ENCODE results near the gene PPIP5K2. TPM values are rescaled to one million over a fixed set of nuclear protein-coding genes. Genes with fewer than 3 reads are reported as not detected.

The PPIP5K2 gene
- total RNA-seq, 2 donors from 2014 or later, result 23.1 to 29.6 TPM

GRCh38 chr5:103207653-103208052 is 87.6 kb downstream of the PPIP5K2 start:
- H3K27me3 ChIP-seq, result no peaks in the 10 kb centered on the region
- no peaks in the 10 kb centered on the region for H3K9me3 ChIP-seq
- H3K4me1 ChIP-seq, result no peaks in the 10 kb centered on the region
- no peak for TF ChIP-seq CTCF (IDR thresholded peaks at IDR 0.05)
- TF ChIP-seq POLR2A (IDR thresholded peaks at IDR 0.05), result no peak
- intact Hi-C loops (cut with DNase I), result no loop called here
- H3K27ac ChIP-seq, result no peak overlapping the region
- DNase-seq, result no peak
- no peak for ATAC-seq
- H3K4me3 ChIP-seq, result no peak overlapping the region
- H3K36me3 ChIP-seq (replicated peaks in 1 of 2; ENCODE audit: insufficient read depth in 1 of 2, low read depth in 2 of 2), result no peaks in the 10 kb centered on the region

- no peaks in the 10 kb centered on the region for H3K9me3 ChIP-seq
- no peak overlapping the region for H3K4me3 ChIP-seq
- H3K27me3 ChIP-seq, result no peaks in the 10 kb centered on the region
- DNase-seq (no peak), ATAC-seq (no peak)
- 64 to 68% methylated on average over 2 of the region's 2 CpGs for WGBS, 2 donors
- no peaks in the 10 kb centered on the region for H3K36me3 ChIP-seq (replicated peaks in 1 of 2; ENCODE audit: insufficient read depth in 1 of 2, low read depth in 2 of 2)
- TF ChIP-seq POLR2A (IDR thresholded peaks at IDR 0.05) (no peak), CTCF (IDR thresholded peaks at IDR 0.05) (no peak)
- intact Hi-C loops (cut with DNase I), result no loop called here
- H3K4me1 ChIP-seq, result no peaks in the 10 kb centered on the region
- H3K27ac ChIP-seq, result no peak overlapping the region
Observed at GRCh38 chr5:103208460-103208859, 88.4 kb downstream of the PPIP5K2 start.

GRCh38 chr5:103209065-103209464 is 89.0 kb downstream of the PPIP5K2 start:
- no peaks in the 10 kb centered on the region for H3K27me3 ChIP-seq
- TF ChIP-seq POLR2A (IDR thresholded peaks at IDR 0.05) (no peak), CTCF (IDR thresholded peaks at IDR 0.05) (no peak)
- no peaks in the 10 kb centered on the region for H3K36me3 ChIP-seq (replicated peaks in 1 of 2; ENCODE audit: insufficient read depth in 1 of 2, low read depth in 2 of 2)
- no peak for ATAC-seq
- no peaks in the 10 kb centered on the region for H3K9me3 ChIP-seq
- no peak overlapping the region for H3K4me3 ChIP-seq
- no peaks in the 10 kb centered on the region for H3K4me1 ChIP-seq
- no peak overlapping the region for H3K27ac ChIP-seq
- no peak for DNase-seq
- intact Hi-C loops (cut with DNase I), result no loop called here

GRCh38 chr5:103210952-103211351 is 90.9 kb downstream of the PPIP5K2 start:
- 95 to 98% methylated on average over 2 of the region's 2 CpGs for WGBS, 2 donors
- Histone ChIP-seq H3K4me1 (no peaks in the 10 kb centered on the region), H3K27me3 (no peaks in the 10 kb centered on the region), H3K36me3 (replicated peaks in 1 of 2; ENCODE audit: insufficient read depth in 1 of 2, low read depth in 2 of 2) (no peaks in the 10 kb centered on the region), H3K27ac (no peak overlapping the region), H3K4me3 (no peak overlapping the region), H3K9me3 (no peaks in the 10 kb centered on the region)
- intact Hi-C loops (cut with DNase I), result no loop called here
- no peak for DNase-seq
- ATAC-seq, result no peak
- TF ChIP-seq CTCF (IDR thresholded peaks at IDR 0.05), result no peak
- no peak for TF ChIP-seq POLR2A (IDR thresholded peaks at IDR 0.05)

- Histone ChIP-seq H3K27me3 (no peaks in the 10 kb centered on the region), H3K4me1 (no peaks in the 10 kb centered on the region), H3K4me3 (no peak overlapping the region), H3K9me3 (no peaks in the 10 kb centered on the region), H3K36me3 (replicated peaks in 1 of 2; ENCODE audit: insufficient read depth in 1 of 2, low read depth in 2 of 2) (no peaks in the 10 kb centered on the region), H3K27ac (no peak overlapping the region)
- no peak for TF ChIP-seq CTCF (IDR thresholded peaks at IDR 0.05)
- WGBS, 2 donors, result 69 to 85% methylated on average over 2 of the region's 2 CpGs
- ATAC-seq, result no peak
- intact Hi-C loops (cut with DNase I), result no loop called here
- no peak for DNase-seq
Observed at GRCh38 chr5:103211576-103212561, 91.8 kb downstream of the PPIP5K2 start.

Measured in body of pancreas (tissue), 4 donors.